Endothelial cell of umbilical vein (primary cell): Measurements from ENCODE around the gene PTGES2. TPM values are rescaled to one million over a fixed set of nuclear protein-coding genes. Genes with fewer than 3 reads are reported as not detected.

ENCODE experiments used
- BruUV-seq: library from RNA; stranded (reverse); fragments of 400-500 nt; replicated peaks from 2 replicates; lab custom pipeline; 2021; lab: Mats Ljungman, UMichigan
- CTCF ChIA-PET: fragments of 300-600, 350-600 bp; sonication (Branson Sonifier 250); formaldehyde crosslinking; loops from one replicate; lab custom pipeline; 2021; ENCODE audit warnings: antibody characterized with exemption, inconsistent platforms; lab: Charles Lee
- POLR2A ChIA-PET: fragments of 300-600, 350-600 bp; sonication (Branson Sonifier 250); formaldehyde crosslinking; loops from one replicate; lab custom pipeline; 2021; ENCODE audit warnings: antibody characterized with exemption, inconsistent platforms; lab: Charles Lee
- DNase-seq: peaks from one replicate; pipeline ENCODE4 v3.0.0-alpha.2; 2011; ENCODE audit warnings: low read depth, low spot score
- FAIRE-seq: peaks from 2 replicates; lab custom pipeline; 2011; peaks lifted over from hg19 to GRCh38; lab: Jason Lieb, UNC
- H2AFZ ChIP-seq: 2 replicates; pipeline ENCODE4 v1.6.0; 2012; ENCODE audit warnings: low read depth, low read length, control low read depth, inconsistent platforms
- H3K27ac ChIP-seq: 2 replicates; pipeline ENCODE4 v1.5.1; 2011; ENCODE audit warnings: low read depth, mild to moderate bottlenecking, control low read depth, low read length, moderate library complexity; ENCODE audit not compliant: insufficient read depth
- H3K27me3 ChIP-seq, 2 experiments: 2 replicates each; pipeline versions ENCODE4 v1.6.0 to v1.6.1; 2011; ENCODE audit warnings: low read length in 2 of 2, mixed read lengths in 1 of 2; ENCODE audit not compliant: control insufficient read depth in 2 of 2, insufficient read depth in 2 of 2
- H3K36me3 ChIP-seq, 2 experiments: 2 replicates in 1 of 2; 3 replicates in 1 of 2; pipeline ENCODE4 v1.5.1; 2011; ENCODE audit warnings: low read length in 2 of 2, mild to moderate bottlenecking in 1 of 2, moderate library complexity in 1 of 2; ENCODE audit not compliant: control insufficient read depth in 2 of 2, insufficient read depth in 2 of 2; ENCODE audit errors: extremely low read depth in 1 of 2
- H3K4me1 ChIP-seq: 3 replicates; pipeline ENCODE4 v1.5.1; 2011; ENCODE audit warnings: mild to moderate bottlenecking, low read length; ENCODE audit not compliant: control insufficient read depth, insufficient read depth; ENCODE audit errors: extremely low read depth
- H3K4me2 ChIP-seq: 2 replicates; pipeline ENCODE4 v1.6.1; 2011; ENCODE audit warnings: low read length, control low read depth, mixed read lengths; ENCODE audit not compliant: insufficient read depth
- H3K4me3 ChIP-seq, 3 experiments: fragments of 200-600 bp in 1 of 3; sonication (generic), shearing (Covaris generic) in 1 of 3; replicated peaks in 1 of 3; 2 replicates each; pipeline ENCODE4 v1.5.1; 2011 to 2016; ENCODE audit warnings: control low read depth in 3 of 3, low read length in 3 of 3, mild to moderate bottlenecking in 2 of 3, inconsistent platforms in 1 of 3, low read depth in 1 of 3, moderate library complexity in 1 of 3; ENCODE audit not compliant: insufficient read depth in 1 of 3
- H3K79me2 ChIP-seq: 2 replicates; pipeline ENCODE4 v1.6.0; 2012; ENCODE audit warnings: low read length, inconsistent platforms; ENCODE audit not compliant: control insufficient read depth, insufficient read depth
- H3K9ac ChIP-seq: replicated peaks from 2 replicates; pipeline ENCODE3; 2011; ENCODE audit warnings: low read length, control low read depth; ENCODE audit not compliant: insufficient read depth; ENCODE audit errors: extremely low read depth
- H3K9me1 ChIP-seq: replicated peaks from 3 replicates; pipeline ENCODE4 v1.6.0; 2011; ENCODE audit warnings: mild to moderate bottlenecking, low read length; ENCODE audit not compliant: control insufficient read depth, insufficient read depth; ENCODE audit errors: extremely low read depth
- H3K9me3 ChIP-seq: replicated peaks from 2 replicates; pipeline ENCODE4 v1.5.1; 2012; ENCODE audit warnings: low read length, inconsistent platforms; ENCODE audit not compliant: control insufficient read depth, insufficient read depth
- H4K20me1 ChIP-seq: replicated peaks from 2 replicates; pipeline ENCODE3; 2011; ENCODE audit warnings: mild to moderate bottlenecking, low read length; ENCODE audit not compliant: control insufficient read depth, insufficient read depth; ENCODE audit errors: extremely low read depth
- EZH2 ChIP-seq: IDR thresholded peaks from 2 replicates; pipeline ENCODE4 v1.6.1; 2012; ENCODE audit warnings: borderline replicate concordance, low read depth, mild to moderate bottlenecking, moderate library complexity, low read length, inconsistent platforms; ENCODE audit not compliant: severe bottlenecking
- GATA2 ChIP-seq: IDR thresholded peaks from 2 replicates; pipeline ENCODE4 v1.7.0; 2011; ENCODE audit warnings: low read depth, mild to moderate bottlenecking, moderate library complexity, mixed read lengths, low read length; ENCODE audit not compliant: insufficient read length, insufficient read depth
- JUN ChIP-seq: IDR thresholded peaks from 2 replicates; pipeline ENCODE4 v1.6.1; 2011; ENCODE audit warnings: borderline replicate concordance, low read depth; ENCODE audit not compliant: insufficient read length, insufficient read depth
- MYC ChIP-seq: IDR thresholded peaks from one replicate; pipeline ENCODE4 v1.6.1; 2011; ENCODE audit warnings: mild to moderate bottlenecking, low read depth, low read length
- POLR2AphosphoS5 ChIP-seq: IDR thresholded peaks from 2 replicates; pipeline ENCODE4 v1.6.1; 2012; ENCODE audit warnings: low read depth, mild to moderate bottlenecking, control low read depth, low read length, moderate library complexity; ENCODE audit not compliant: insufficient read depth
- dilution Hi-C: fragments of 300-500 bp; cut with MboI; formaldehyde crosslinking; loops from one replicate; pipeline ENCODE4 v1.15.0; 2019; ENCODE audit warnings: low sequenced_read_pairs; ENCODE audit not compliant: extremely low pct_ligation_motif_present
- intact Hi-C: fragments of 100-400 bp; cut with micrococcal nuclease; formaldehyde crosslinking; loops from one replicate; pipeline ENCODE4 v1.10.0; 2022
- polyA plus RNA-seq, 4 experiments: library from polyadenylated mRNA; depleted of rRNA in 3 of 4; stranded (reverse) in 3 of 4; unstranded in 1 of 4; fragments of >200 nt; gene quantifications; 2 replicates each; pipeline versions ENCODE4 v1.2.1 to v1.2.3, GENCODE V29; 2011 to 2012; ENCODE audit warnings: missing spikeins in 1 of 4
- total RNA-seq: library from RNA; stranded (reverse); gene quantifications from 2 replicates; pipeline ENCODE4 v1.2.3, GENCODE V29; 2021
- TF ChIP-seq, protein P1 (sequence below): IDR thresholded peaks from 2 replicates; pipeline ENCODE4 v1.6.1; 2011; ENCODE audit not compliant: insufficient read depth, insufficient read length
- TF ChIP-seq, protein P2 (sequence below), 2 donors: IDR thresholded peaks; 1 replicate in 1 of 2; 2 replicates in 1 of 2; pipeline ENCODE4 v1.5.1; 2011; ENCODE audit warnings: low read length in 2 of 2, mild to moderate bottlenecking in 2 of 2, moderate library complexity in 2 of 2, control low read depth in 1 of 2, inconsistent platforms in 1 of 2, low read depth in 1 of 2; ENCODE audit not compliant: insufficient read depth in 1 of 2; ENCODE audit errors: extremely low read depth in 1 of 2

The PTGES2 gene
- total and polyA plus RNA-seq, 2 donors (not counting 3 experiments of a cell fraction or from before 2014, with no cell fraction given), result 64.2 to 69.9 TPM

DNA sequence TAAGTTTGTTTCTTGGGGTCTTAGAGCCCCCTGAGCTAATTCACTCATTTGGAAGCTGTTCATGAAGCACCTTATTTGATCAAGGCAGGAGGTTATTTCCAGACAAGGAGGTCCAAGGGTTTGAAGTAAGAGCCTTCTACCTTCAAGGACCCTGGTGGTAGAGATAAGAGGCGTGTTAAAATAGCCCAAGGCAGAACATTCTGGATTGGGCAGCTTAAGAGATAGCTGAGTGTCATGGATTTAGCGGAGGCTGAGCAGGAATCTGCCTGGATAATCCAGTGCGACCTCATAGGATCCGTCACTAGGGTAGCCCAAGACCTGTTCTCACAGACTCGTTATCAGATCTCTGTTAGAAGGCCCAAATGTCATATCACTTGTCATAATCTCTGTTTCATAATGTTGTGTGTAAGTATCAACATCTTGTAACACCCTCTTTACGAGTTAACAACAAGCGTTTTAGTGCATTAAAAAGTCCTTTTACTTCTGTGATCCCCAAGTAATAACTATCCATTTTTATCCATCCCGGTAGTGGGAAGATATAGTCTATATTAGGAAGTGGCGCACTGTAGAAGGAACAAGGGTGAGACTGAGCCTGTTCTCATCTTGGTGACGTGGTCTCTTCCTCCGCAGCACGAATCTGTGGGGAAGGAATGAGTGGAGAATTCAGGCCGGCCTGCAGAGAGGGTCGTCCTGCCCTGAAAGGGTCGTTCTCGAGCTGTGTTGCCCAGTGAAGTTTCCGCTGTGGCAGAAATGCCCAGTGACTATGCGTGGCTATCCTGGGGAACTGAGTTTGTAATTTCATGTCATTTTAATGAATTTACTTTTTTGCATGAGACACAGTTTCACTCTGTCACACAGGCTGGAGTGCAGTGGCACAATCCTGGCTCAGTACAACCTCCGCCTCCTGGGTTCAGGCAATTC is 30.7 kb downstream of the PTGES2 start:
- FAIRE-seq (no peak), DNase-seq (no peak)
- Histone ChIP-seq H3K27me3 (no peaks in the 10 kb centered on the region), H3K27ac (no peak overlapping the region), H4K20me1 (no peaks in the 10 kb centered on the region), H3K9me3 (no peaks in the 10 kb centered on the region), H3K4me1 (peaks cover 52% of the 10 kb centered on the region), H3K9me1 (no peaks in the 10 kb centered on the region), H3K9ac (no peak overlapping the region), H3K79me2 (peaks cover 48% of the 10 kb centered on the region), H3K4me3 (no peak overlapping the region), H3K4me2 (no peak overlapping the region), H3K36me3 (peaks cover under 1 to 3% of the 10 kb centered on the region in 2 experiments), H2AFZ (no peak overlapping the region)
- intact Hi-C loops (no loop called here), dilution Hi-C loops (no loop called here)
- ChIA-PET CTCF (interaction anchor here (4.9 kb wide), 1 partner anchor 21 kb away, joined by 56 read pairs; no protein-coding TSS in a partner anchor), POLR2A (no interaction called here)
- BruUV-seq, result no TSS peak
- TF ChIP-seq, protein P1, sequence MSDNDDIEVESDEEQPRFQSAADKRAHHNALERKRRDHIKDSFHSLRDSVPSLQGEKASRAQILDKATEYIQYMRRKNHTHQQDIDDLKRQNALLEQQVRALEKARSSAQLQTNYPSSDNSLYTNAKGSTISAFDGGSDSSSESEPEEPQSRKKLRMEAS, result no peak
- TF ChIP-seq GATA2, result no peak
- TF ChIP-seq POLR2AphosphoS5, result no peak
- TF ChIP-seq MYC, result no peak
- TF ChIP-seq JUN, result no peak
- TF ChIP-seq, protein P2, sequence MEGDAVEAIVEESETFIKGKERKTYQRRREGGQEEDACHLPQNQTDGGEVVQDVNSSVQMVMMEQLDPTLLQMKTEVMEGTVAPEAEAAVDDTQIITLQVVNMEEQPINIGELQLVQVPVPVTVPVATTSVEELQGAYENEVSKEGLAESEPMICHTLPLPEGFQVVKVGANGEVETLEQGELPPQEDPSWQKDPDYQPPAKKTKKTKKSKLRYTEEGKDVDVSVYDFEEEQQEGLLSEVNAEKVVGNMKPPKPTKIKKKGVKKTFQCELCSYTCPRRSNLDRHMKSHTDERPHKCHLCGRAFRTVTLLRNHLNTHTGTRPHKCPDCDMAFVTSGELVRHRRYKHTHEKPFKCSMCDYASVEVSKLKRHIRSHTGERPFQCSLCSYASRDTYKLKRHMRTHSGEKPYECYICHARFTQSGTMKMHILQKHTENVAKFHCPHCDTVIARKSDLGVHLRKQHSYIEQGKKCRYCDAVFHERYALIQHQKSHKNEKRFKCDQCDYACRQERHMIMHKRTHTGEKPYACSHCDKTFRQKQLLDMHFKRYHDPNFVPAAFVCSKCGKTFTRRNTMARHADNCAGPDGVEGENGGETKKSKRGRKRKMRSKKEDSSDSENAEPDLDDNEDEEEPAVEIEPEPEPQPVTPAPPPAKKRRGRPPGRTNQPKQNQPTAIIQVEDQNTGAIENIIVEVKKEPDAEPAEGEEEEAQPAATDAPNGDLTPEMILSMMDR (IDR thresholded peaks at IDR 0.05; ENCODE audit: extremely low read depth in 1 of 2, insufficient read depth in 1 of 2, low read depth in 1 of 2, low read length in 2 of 2), result no peak
- TF ChIP-seq EZH2, result no peak
